ENCODE data around the gene RASGRF2. TPM values are rescaled to one million over a fixed set of nuclear protein-coding genes. Genes with fewer than 3 reads are reported as not detected.
"Not testable (repeated sequence)": the region's sequence is repeated elsewhere in the genome, so short reads cannot be mapped to it uniquely, and the experiment has no call there.

Gene RASGRF2
- total RNA-seq, 1 donor from 2014 or later = 2.5 TPM

- Mint-ChIP-seq H3K27me3 (ENCODE audit: unreplicated experiment) (peaks cover 7% of the 10 kb centered on the region), H3K4me3 (ENCODE audit: unreplicated experiment) (no peak overlapping the region), H3K9me3 (ENCODE audit: unreplicated experiment) (peaks cover 3% of the 10 kb centered on the region), H3K27ac (ENCODE audit: unreplicated experiment) (no peak overlapping the region), H3K36me3 (ENCODE audit: low read depth, unreplicated experiment) (peaks cover 12% of the 10 kb centered on the region), H3K4me1 (ENCODE audit: unreplicated experiment) (peaks cover 7% of the 10 kb centered on the region)
- no peak for DNase-seq (ENCODE audit: low spot score)
- TF ChIP-seq CTCF (IDR thresholded peaks at IDR 0.05; ENCODE audit: unreplicated experiment) = no peak
These were observed 309.7 kb downstream of the RASGRF2 start for GRCh38 chr5:81269751-81270393.

GRCh38 chr5:81270394-81271027 is 310.3 kb downstream of the RASGRF2 start:
- not testable (repeated sequence) for H3K4me1 Mint-ChIP-seq (ENCODE audit: unreplicated experiment); H3K9me3 Mint-ChIP-seq (ENCODE audit: unreplicated experiment); DNase-seq (ENCODE audit: low spot score); H3K27ac Mint-ChIP-seq (ENCODE audit: unreplicated experiment); H3K27me3 Mint-ChIP-seq (ENCODE audit: unreplicated experiment); H3K4me3 Mint-ChIP-seq (ENCODE audit: unreplicated experiment)
- H3K36me3 Mint-ChIP-seq (ENCODE audit: low read depth, unreplicated experiment) = peaks cover 16% of the 10 kb centered on the region
